ENCODE measurements around the gene AOPEP. TPM values are rescaled to one million over a fixed set of nuclear protein-coding genes. Genes with fewer than 3 reads are reported as not detected.

Gene AOPEP
- polyA plus RNA-seq, 4 donors = 23.5 to 54.6 (median 50.4) TPM

DNA sequence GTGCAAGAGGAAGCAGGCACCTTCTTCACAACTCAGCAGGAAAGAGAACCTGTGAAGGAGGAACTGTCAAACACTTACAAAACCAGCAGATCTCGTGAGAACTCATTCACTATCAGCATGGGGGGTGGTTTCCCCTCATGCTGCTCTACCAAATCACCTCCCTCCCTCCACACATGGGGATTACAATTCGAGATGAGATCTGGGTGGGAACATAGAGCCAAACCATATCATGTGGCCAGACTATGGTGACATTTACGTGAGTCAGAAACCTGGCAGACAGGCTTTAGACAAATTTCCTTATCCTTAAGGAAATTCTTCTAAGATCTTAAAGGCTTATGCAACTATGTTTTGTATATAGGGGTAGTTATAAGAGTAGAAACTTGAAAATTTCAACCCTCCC is 8.7 kb upstream of the AOPEP start:
- no peak for DNase-seq (ENCODE audit: low read depth in 4 of 4, low spot score in 3 of 4)

GRCh38 chr9:94718936-94719335 is 7.6 kb upstream of the AOPEP start:
- DNase-seq (ENCODE audit: low read depth in 4 of 4, low spot score in 3 of 4) = no peak

DNA sequence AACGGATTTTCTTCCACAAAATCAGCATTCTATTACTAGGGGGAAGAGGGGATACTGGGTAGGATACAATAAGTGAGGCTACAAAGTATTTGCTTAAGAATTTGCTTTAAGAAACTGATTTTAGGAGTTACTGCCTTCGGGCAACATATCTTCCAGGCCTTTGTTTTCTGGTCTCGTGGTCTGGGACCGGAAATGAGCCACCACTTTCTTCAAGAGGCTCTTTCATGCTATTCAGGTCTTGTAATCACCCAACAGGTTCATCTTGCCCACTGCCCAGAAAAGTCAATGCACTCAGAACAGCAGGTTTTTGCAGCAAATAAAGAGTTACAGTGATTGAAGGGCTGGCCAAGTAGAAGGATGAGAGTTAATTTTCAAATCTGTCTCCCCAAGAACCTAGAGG is 6.6 kb upstream of the AOPEP start:
- no peak for DNase-seq (ENCODE audit: low read depth in 4 of 4, low spot score in 3 of 4)

DNA sequence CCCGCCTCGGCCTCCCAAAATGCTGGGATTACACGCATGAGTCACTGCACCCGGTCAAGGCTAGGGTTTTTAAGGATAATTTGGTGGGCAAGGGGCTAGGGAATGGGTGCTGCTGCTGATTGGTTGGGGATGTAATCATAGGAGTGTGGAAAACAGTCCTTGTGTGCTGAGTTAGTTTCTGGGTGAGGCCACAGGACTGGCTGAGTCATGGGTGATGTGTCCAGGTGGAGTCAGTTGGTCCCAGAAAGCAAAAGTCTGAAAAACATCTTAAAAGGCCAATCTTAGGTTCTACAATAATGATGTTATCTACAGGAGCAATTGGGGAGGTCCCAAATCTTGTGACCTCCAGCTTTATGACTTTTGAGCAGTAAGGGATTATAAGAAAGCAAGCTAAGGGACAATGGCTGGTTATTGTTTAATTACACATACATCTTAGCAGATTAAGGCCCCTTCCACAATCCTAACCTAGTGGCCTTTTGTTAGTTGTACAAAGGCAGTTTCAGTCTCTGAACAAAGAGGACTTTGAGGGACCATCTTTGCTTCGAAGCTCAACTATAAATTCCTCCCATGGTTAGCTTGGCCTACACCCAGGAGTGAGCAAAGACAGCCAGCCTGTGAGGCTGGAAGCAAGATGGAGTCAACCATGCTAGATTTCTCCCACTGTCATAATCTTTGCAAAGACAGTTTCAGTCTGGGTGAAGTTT is 5.5 kb upstream of the AOPEP start:
- DNase-seq (ENCODE audit: low read depth in 4 of 4, low spot score in 3 of 4) = no peak

- DNase-seq (ENCODE audit: low read depth in 4 of 4, low spot score in 3 of 4) = no peak
Observed at GRCh38 chr9:94721754-94722153, 4.7 kb upstream of the AOPEP start.

DNA sequence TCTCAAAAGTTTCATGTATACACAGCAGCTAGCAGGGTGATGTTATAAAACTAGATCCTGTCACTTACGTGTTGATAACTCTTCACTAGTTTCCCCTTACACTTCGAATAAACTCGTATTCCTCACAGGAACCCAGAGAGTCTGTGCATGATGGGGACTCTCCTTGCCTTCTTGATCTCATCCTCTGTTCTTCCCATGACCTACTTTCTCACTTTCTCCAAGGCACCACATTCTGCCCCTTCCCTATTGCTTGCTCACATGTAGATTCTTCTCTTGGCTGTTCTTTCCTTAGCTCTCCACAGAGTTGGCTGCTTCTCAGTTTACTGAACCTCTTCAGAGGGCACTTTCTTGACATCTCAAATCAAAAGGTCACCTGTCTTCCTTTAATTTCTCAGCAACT is 1.2 kb upstream of the AOPEP start:
- no peak for DNase-seq (ENCODE audit: low read depth in 4 of 4, low spot score in 3 of 4)

DNA sequence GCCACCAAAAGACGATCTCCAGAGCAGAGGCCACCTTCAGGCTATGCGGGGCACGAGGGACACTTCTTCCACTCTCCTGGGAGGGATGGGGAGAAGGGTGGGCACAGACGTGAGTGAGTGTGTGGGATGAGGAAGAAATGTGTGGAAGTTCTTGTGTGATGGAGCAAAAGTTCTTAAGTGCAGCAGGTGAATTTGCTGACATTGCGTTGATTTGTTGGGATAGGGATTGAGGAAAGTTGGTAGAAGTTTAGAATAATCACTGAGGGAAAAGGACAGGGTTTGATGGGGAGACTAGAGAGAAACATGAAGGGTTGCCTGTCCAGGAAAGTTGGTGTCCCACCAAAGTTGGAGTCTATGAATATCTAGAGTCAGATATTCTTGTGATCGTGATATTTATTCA is 2.2 kb downstream of the AOPEP start:
- DNase-seq (ENCODE audit: low read depth in 4 of 4, low spot score in 3 of 4) = no peak

GRCh38 chr9:94729199-94729598 is 2.7 kb downstream of the AOPEP start:
- DNase-seq (ENCODE audit: low read depth in 4 of 4, low spot score in 3 of 4) = no peak

- DNase-seq (ENCODE audit: low read depth in 4 of 4, low spot score in 3 of 4) = no peak
Observed at GRCh38 chr9:94734054-94734754, 7.7 kb downstream of the AOPEP start.

DNA sequence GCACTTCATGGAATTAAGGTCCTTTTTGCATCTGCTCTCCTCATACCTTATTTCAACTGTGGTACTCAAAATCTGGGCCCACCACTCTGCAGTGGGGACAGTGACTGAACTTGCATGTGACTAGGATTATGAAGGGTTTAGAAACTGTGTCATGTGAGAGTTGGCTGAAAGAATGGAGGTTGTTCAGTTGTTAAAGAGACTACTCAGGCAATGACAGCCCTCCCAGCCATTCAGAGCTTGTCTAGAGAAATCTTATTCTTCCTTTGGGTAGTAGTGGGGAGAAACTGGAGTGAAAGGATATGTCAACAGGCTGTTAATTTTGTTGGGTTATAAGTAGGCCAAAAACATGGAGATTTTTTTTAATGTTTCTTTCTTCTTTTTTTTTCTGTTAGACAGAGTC is 10.3 kb downstream of the AOPEP start:
- no peak for DNase-seq (ENCODE audit: low read depth in 4 of 4, low spot score in 3 of 4)

- DNase-seq (ENCODE audit: low read depth in 4 of 4, low spot score in 3 of 4) = no peak
Observed at GRCh38 chr9:94740145-94740840, 13.8 kb downstream of the AOPEP start.

DNA sequence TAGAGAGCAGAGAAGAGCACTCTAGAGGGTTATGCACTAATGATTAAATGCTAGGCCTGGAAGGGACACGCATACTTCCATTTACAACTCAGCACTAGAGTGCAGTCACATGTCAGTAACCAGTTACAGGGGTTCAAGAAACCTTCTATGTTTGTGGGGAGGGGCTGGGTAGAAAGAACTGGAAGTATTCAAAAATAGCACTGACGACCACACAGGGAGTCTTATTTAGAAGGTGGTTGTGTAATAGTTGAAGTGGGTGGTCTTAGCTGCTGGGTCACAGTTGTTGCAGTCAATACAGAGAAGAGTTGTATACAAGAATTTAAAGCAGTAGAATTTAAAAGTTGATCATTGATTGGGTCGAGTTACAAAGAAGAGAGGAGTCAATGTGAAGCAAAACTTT is 15.4 kb downstream of the AOPEP start:
- DNase-seq (ENCODE audit: low read depth in 4 of 4, low spot score in 3 of 4) = peak in 1 of 4 donors; percentile 14

- DNase-seq (ENCODE audit: low read depth in 4 of 4, low spot score in 3 of 4) = no peak
Observed at GRCh38 chr9:94743035-94743954, 16.8 kb downstream of the AOPEP start.

DNA sequence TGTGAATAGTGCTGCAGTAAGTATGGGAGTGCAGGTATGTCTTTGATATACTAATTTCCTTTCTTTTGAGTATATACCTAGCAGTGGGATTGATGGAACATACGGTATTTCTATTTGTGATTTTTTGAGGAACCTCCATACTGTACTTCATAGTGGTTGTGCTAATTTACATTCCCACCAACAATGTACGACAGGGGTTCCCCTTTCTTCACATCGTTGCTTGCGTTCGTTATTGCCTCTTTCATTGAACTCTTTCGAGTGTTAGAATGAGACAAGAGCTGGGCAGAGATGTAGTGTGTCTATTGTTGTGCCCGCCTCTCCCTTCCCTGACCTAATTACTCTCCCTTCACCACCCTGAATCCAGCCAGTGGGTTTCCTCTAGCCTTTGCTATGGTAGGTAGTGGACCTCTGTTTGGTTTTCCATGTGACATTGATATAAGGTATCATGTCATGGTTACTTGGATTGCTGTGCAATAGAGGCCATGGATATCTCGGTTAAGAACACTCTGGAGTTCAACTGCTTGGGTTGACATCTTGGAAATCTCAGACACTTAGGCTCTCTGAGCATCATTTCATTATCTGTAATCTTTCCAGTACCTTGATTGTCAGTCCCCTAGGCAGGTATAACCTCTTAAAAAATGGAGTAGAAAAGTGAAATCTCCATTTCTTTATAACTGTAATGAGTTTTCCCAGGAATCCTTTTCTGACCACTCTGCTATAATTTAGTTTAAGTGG is 19.5 kb downstream of the AOPEP start:
- DNase-seq (ENCODE audit: low read depth in 4 of 4, low spot score in 3 of 4) = no peak

DNA sequence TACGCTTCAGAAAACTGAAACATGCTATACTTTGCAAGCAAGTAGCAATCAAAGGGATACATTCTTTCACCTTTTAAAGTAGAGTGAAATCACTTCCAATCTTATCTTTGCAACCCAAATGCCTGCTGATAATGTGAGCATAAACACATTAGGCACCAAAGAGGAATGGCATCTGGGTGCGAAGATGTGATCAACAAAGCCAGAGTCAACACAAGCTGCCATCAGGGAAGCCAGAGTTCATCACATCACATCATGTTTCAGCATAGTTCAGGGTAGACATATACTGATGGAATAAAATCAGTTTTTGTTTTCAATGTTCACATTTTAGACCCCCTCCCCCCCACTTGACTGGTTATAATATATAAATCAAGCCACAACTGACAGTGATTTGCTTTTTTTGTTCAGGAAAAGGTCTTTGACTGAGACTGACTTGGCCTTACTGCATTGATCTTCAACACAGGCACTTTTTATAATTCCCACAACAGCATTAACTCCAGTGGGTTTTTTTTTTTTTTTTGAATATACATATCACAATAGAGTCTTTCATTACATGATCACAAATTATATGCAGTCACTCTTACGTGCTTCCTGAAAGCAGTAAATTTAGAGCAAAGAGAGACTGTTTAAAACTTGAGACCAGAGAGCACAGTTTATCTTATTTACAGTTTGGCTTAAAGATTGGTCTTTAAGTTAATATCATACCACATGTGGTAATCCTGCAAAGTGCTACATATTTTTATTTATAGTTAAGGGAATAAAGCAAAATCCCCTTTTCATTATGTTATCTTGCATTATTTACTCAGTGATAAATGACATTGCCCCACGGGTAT is 20.3 kb downstream of the AOPEP start:
- peak in 1 of 4 donors; percentile 12 for DNase-seq (ENCODE audit: low read depth in 4 of 4, low spot score in 3 of 4)

- no peak for DNase-seq (ENCODE audit: low read depth in 4 of 4, low spot score in 3 of 4)
Observed at GRCh38 chr9:94754976-94755475, 28.5 kb downstream of the AOPEP start.

- DNase-seq (ENCODE audit: low read depth in 4 of 4, low spot score in 3 of 4) = no peak
Observed at GRCh38 chr9:94757158-94757557, 30.7 kb downstream of the AOPEP start.

DNA sequence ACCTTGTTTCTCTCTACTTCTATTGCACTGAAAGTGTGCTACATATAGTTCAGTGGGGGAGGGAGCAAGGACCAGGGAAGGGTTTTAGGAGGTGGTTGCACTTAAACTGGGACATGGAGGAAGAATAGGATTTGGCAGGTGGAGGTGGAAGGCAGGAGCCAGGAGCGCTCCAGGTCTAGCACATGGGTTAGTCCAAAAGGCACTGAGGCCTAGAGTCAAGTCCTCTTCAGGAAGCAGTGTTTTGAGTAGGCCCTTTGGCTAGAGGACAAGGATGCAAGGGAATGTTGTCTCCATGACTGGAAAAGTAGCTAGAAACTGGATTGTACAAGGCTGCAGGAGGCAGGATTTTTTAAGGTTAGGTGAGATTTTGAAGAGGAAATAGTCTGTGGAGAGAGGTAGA is 31.5 kb downstream of the AOPEP start:
- DNase-seq (ENCODE audit: low read depth in 4 of 4, low spot score in 3 of 4) = no peak

DNA sequence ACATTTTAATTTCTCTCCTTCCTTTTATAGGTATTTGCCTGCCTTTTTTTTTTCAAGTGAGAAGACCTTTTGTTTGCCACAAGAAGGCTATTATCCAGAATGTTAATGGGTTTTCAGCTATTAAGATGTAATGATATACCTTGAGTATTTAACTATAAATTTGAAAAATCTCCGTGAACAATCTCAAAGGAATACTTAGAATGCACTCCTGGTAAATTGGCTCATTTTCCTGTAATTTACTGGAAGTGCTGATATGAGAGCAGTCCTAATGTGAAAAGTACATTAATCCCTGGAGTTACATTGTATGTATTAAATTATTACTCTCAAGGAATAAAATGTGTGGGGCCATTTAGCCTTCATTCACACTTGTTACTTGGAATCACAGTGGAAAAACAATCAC is 32.4 kb downstream of the AOPEP start:
- DNase-seq (ENCODE audit: low read depth in 4 of 4, low spot score in 3 of 4) = no peak

Measured in left renal pelvis (tissue), 4 donors.